Ishikawa (cell line): ENCODE results near the gene PGAP2.

ENCODE experiments used
- CEBPB ChIP-seq: IDR thresholded peaks from 2 replicates; pipeline ENCODE4 v1.6.1; 2012
- CREB1 ChIP-seq: IDR thresholded peaks from 2 replicates; pipeline ENCODE4 v1.6.1; 2012; ENCODE audit warnings: low read depth
- EGR1 ChIP-seq: IDR thresholded peaks from 2 replicates; pipeline ENCODE4 v1.6.1; 2012
- EP300 ChIP-seq: IDR thresholded peaks from 2 replicates; pipeline ENCODE4 v1.6.1; 2012; ENCODE audit warnings: borderline replicate concordance
- FOXM1 ChIP-seq: IDR thresholded peaks from 2 replicates; pipeline ENCODE4 v1.6.1; 2012; ENCODE audit warnings: low read depth, borderline replicate concordance
- MAX ChIP-seq: IDR thresholded peaks from 2 replicates; pipeline ENCODE4 v1.6.1; 2012
- NFIC ChIP-seq: IDR thresholded peaks from 2 replicates; pipeline ENCODE4 v1.6.1; 2012
- RAD21 ChIP-seq: IDR thresholded peaks from 2 replicates; pipeline ENCODE4 v1.6.1; 2012; ENCODE audit warnings: low read depth
- REST ChIP-seq: IDR thresholded peaks from 2 replicates; pipeline ENCODE4 v1.6.1; 2012; ENCODE audit warnings: low read depth, mild to moderate bottlenecking
- TAF1 ChIP-seq: IDR thresholded peaks from 2 replicates; pipeline ENCODE4 v1.6.1; 2012; ENCODE audit warnings: low read depth, mild to moderate bottlenecking
- TCF12 ChIP-seq: IDR thresholded peaks from 2 replicates; pipeline ENCODE4 v1.6.1; 2012; ENCODE audit warnings: low read depth
- TEAD4 ChIP-seq: IDR thresholded peaks from 2 replicates; pipeline ENCODE4 v1.6.1; 2012
- USF1 ChIP-seq: IDR thresholded peaks from 2 replicates; pipeline ENCODE4 v1.6.1; 2012
- YY1 ChIP-seq: IDR thresholded peaks from 2 replicates; pipeline ENCODE4 v1.6.1; 2012; ENCODE audit warnings: low read depth
- ZBTB7A ChIP-seq: IDR thresholded peaks from 2 replicates; pipeline ENCODE4 v1.6.1; 2012; ENCODE audit warnings: low read depth

The PGAP2 gene

GRCh38 chr11:3775736-3776406 lies 32.5 kb upstream of the PGAP2 start:
- no peak for TF ChIP-seq CEBPB
- no peak for TF ChIP-seq NFIC
- TF ChIP-seq ZBTB7A: no peak
- TF ChIP-seq REST: no peak
- TF ChIP-seq USF1: no peak
- no peak for TF ChIP-seq RAD21
- no peak for TF ChIP-seq FOXM1
- TF ChIP-seq EGR1: no peak
- no peak for TF ChIP-seq TAF1
- no peak for TF ChIP-seq MAX
- no peak for TF ChIP-seq YY1
- TF ChIP-seq EP300: no peak
- TF ChIP-seq TEAD4: no peak
- TF ChIP-seq CREB1: no peak
- no peak for TF ChIP-seq TCF12

- no peak for TF ChIP-seq MAX
- no peak for TF ChIP-seq TAF1
- no peak for TF ChIP-seq NFIC
- no peak for TF ChIP-seq FOXM1
- no peak for TF ChIP-seq TCF12
- no peak for TF ChIP-seq ZBTB7A
- no peak for TF ChIP-seq TEAD4
- no peak for TF ChIP-seq REST
- no peak for TF ChIP-seq CREB1
- TF ChIP-seq RAD21: no peak
- TF ChIP-seq CEBPB: no peak
- no peak for TF ChIP-seq EGR1
- TF ChIP-seq USF1: no peak
- no peak for TF ChIP-seq EP300
- TF ChIP-seq YY1: no peak
These were observed 26.9 kb upstream of the PGAP2 start for GRCh38 chr11:3781423-3781822.

GRCh38 chr11:3782963-3783362 lies 25.4 kb upstream of the PGAP2 start:
- TF ChIP-seq CEBPB (no peak), TCF12 (no peak)

GRCh38 chr11:3783611-3784010 lies 24.7 kb upstream of the PGAP2 start:
- no peak for TF ChIP-seq YY1
- TF ChIP-seq USF1: no peak
- TF ChIP-seq TAF1: no peak
- TF ChIP-seq TEAD4: no peak
- TF ChIP-seq REST: no peak
- no peak for TF ChIP-seq EP300
- TF ChIP-seq RAD21: no peak
- TF ChIP-seq NFIC: no peak
- TF ChIP-seq FOXM1: no peak
- TF ChIP-seq MAX: no peak
